ENCODE results near the gene TMTC2.

GRCh38 chr12:82659343-82660207 is 27.1 kb upstream of the TMTC2 start:
- TF ChIP-seq, protein P1, sequence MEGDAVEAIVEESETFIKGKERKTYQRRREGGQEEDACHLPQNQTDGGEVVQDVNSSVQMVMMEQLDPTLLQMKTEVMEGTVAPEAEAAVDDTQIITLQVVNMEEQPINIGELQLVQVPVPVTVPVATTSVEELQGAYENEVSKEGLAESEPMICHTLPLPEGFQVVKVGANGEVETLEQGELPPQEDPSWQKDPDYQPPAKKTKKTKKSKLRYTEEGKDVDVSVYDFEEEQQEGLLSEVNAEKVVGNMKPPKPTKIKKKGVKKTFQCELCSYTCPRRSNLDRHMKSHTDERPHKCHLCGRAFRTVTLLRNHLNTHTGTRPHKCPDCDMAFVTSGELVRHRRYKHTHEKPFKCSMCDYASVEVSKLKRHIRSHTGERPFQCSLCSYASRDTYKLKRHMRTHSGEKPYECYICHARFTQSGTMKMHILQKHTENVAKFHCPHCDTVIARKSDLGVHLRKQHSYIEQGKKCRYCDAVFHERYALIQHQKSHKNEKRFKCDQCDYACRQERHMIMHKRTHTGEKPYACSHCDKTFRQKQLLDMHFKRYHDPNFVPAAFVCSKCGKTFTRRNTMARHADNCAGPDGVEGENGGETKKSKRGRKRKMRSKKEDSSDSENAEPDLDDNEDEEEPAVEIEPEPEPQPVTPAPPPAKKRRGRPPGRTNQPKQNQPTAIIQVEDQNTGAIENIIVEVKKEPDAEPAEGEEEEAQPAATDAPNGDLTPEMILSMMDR (IDR thresholded peaks at IDR 0.05; ENCODE audit: insufficient read depth, low read length, poor library complexity, severe bottlenecking): no peak
- TF ChIP-seq EZH2phosphoT487 (conservative IDR thresholded peaks at IDR 0.05; ENCODE audit: low read length): no peak

All from SU-DHL-6 (cell line).